Activated CD4-positive, alpha-beta memory T cell treated with anti-CD3 and anti-CD28 coated beads for 36 hours (primary cell): Measurements from ENCODE around the gene ZBTB8A. TPM values are rescaled to one million over a fixed set of nuclear protein-coding genes. Genes with fewer than 3 reads are reported as not detected.
"Not testable (repeated sequence)": the region's sequence is repeated elsewhere in the genome, so short reads cannot be mapped to it uniquely, and the experiment has no call there.

Source experiments
- CTCF ChIA-PET: fragments of 350-600 bp; sonication (Branson Sonifier 250); formaldehyde crosslinking; loops from one replicate; lab custom pipeline; 2021; ENCODE audit warnings: antibody characterized with exemption, inconsistent platforms; lab: Charles Lee
- POLR2A ChIA-PET: fragments of 350-600 bp; sonication (Branson Sonifier 250); formaldehyde crosslinking; loops from one replicate; lab custom pipeline; 2021; ENCODE audit warnings: antibody characterized with exemption; lab: Charles Lee
- DNase-seq: peaks from one replicate; pipeline ENCODE4 v3.0.0-alpha.2; 2020
- H3K27ac Mint-ChIP-seq: one replicate; pipeline ENCODE4 v1.8.0; 2021; ENCODE audit warnings: mixed read lengths
- H3K27me3 Mint-ChIP-seq: one replicate; pipeline ENCODE4 v1.8.0; 2021; ENCODE audit warnings: mixed read lengths
- H3K36me3 Mint-ChIP-seq: one replicate; pipeline ENCODE4 v1.8.0; 2021; ENCODE audit warnings: mixed read lengths
- H3K4me1 Mint-ChIP-seq: one replicate; pipeline ENCODE4 v1.8.0; 2021; ENCODE audit warnings: low read depth, mixed read lengths
- H3K4me3 Mint-ChIP-seq: one replicate; pipeline ENCODE4 v1.8.0; 2021; ENCODE audit warnings: mild to moderate bottlenecking, mixed read lengths
- H3K9me3 Mint-ChIP-seq: one replicate; pipeline ENCODE4 v1.8.0; 2021; ENCODE audit warnings: mixed read lengths
- intact Hi-C: fragments of 100-400 bp; cut with micrococcal nuclease; formaldehyde crosslinking; loops from one replicate; pipeline ENCODE4 v1.15.1; 2023
- total RNA-seq, 2 experiments: library from RNA; stranded (reverse); gene quantifications; one replicate each; pipeline ENCODE4 v1.2.3, GENCODE V29; 2021

ZBTB8A gene
- total RNA-seq, 2 experiments from 2014 or later, result 0.27 to 0.33 TPM

DNA sequence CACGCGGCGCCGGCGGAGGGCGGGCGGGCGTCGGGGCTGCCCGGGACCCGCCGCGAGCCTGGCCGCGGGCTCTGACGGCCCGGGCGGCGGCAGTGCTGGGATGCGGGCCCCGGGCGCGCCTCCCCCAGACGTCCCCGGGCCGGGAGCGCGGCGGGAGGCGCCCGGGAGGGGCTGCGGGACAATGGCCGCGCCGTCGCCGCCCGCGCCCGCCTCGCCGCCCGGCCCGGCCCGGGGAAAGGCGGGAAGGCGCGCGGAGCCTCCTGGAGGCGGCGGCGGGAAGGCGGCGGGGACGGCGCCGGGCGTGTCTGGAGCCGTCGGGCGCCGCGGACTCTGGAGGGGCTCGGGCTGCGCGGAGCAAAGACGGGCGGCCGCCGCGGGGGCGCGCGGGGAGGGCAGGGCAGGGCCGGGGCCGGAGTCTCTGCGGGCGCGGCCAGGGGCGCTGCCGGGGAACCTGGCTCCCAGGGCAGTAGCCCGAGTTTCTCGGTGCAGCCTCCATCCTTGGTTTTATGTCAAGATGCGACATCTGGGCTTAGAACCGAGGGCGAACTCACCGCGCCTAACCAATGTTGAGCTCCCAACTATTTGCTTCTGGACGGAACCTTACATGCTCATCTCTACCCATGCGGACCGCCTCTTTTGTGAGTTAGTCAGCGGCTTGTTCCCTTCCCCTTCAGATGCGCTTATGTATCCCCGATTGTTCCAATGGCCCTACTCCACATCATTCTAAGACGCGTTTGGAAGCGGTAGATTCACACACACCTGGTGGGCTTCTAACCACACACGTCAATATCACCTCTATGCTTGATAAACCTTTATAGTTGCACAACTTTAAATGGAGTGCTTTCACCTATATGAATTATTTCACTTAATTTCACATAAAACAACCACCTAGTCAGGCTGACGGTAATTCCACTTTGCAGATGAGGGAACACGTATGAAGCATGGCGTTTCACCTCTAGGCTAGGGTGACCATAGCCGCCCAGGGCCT, 651 bp downstream of the ZBTB8A start:
- CTCF ChIA-PET, result interaction anchor here (0.6 to 0.7 kb wide), 2 partner anchors 19 to 168 kb away, joined by 3 to 4 read pairs; no protein-coding TSS in a partner anchor
- no peaks in the 10 kb centered on the region for H3K9me3 Mint-ChIP-seq
- H3K4me3 Mint-ChIP-seq, result peak overlapping the region; percentile 76
- no peaks in the 10 kb centered on the region for H3K36me3 Mint-ChIP-seq
- no peak for DNase-seq
- no peak overlapping the region for H3K27ac Mint-ChIP-seq
- peaks cover 54% of the 10 kb centered on the region for H3K27me3 Mint-ChIP-seq
- POLR2A ChIA-PET, result no interaction called here
- H3K4me1 Mint-ChIP-seq, result peaks cover 8% of the 10 kb centered on the region
- intact Hi-C loops, result no loop called here

- Mint-ChIP-seq H3K4me3 (peak overlapping the region; percentile 76), H3K36me3 (no peaks in the 10 kb centered on the region), H3K27me3 (peaks cover 49% of the 10 kb centered on the region), H3K4me1 (peaks cover 8% of the 10 kb centered on the region), H3K27ac (no peak overlapping the region), H3K9me3 (no peaks in the 10 kb centered on the region)
- DNase-seq, result no peak
- ChIA-PET CTCF (interaction anchor here (0.6 to 0.7 kb wide), 3 partner anchors 20 to 168 kb away, joined by 3 to 4 read pairs (median 3); no protein-coding TSS in a partner anchor), POLR2A (no interaction called here)
- intact Hi-C loops, result no loop called here
Observed at GRCh38 chr1:32540605-32541004, 1.4 kb downstream of the ZBTB8A start.

- no peak for DNase-seq
- no peak overlapping the region for H3K4me3 Mint-ChIP-seq
- ChIA-PET POLR2A (no interaction called here), CTCF (interaction anchor here (0.6 to 1.0 kb wide), 2 partner anchors 46 to 80 kb away, joined by 3 read pairs; no protein-coding TSS in a partner anchor)
- no peaks in the 10 kb centered on the region for H3K36me3 Mint-ChIP-seq
- H3K9me3 Mint-ChIP-seq, result no peaks in the 10 kb centered on the region
- H3K4me1 Mint-ChIP-seq, result peaks cover 8% of the 10 kb centered on the region
- H3K27ac Mint-ChIP-seq, result no peak overlapping the region
- H3K27me3 Mint-ChIP-seq, result peaks cover 52% of the 10 kb centered on the region
- intact Hi-C loops, result no loop called here
Observed at GRCh38 chr1:32541064-32541566, 1.9 kb downstream of the ZBTB8A start.

- Mint-ChIP-seq H3K9me3 (no peaks in the 10 kb centered on the region), H3K27me3 (peaks cover 18% of the 10 kb centered on the region), H3K27ac (no peak overlapping the region), H3K4me3 (no peak overlapping the region), H3K36me3 (no peaks in the 10 kb centered on the region), H3K4me1 (no peaks in the 10 kb centered on the region)
- DNase-seq, result no peak
- ChIA-PET CTCF (no interaction called here), POLR2A (no interaction called here)
- intact Hi-C loops, result no loop called here
Observed at GRCh38 chr1:32546611-32547010, 7.4 kb downstream of the ZBTB8A start.

DNA sequence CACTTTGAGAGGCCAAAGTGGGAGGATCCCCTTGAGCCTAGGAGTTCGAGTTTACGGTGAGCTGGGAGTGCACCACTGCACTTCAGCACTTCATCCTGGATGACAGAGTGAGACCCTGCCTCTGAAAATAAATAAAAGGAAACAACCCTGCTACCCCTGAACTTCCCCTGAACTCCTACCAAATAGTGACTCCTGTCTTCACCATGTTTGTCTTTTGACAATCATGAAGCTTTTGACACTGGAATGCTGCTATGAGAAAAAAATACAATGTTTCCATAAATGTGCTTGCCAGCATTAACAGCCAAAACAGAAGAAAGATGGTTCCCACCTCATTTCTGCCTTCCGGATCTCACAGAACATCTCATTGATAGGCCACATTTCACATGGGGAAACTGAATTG, 10.4 kb downstream of the ZBTB8A start:
- Mint-ChIP-seq H3K9me3 (no peaks in the 10 kb centered on the region), H3K27me3 (peaks cover 7% of the 10 kb centered on the region), H3K4me3 (no peak overlapping the region), H3K4me1 (no peaks in the 10 kb centered on the region), H3K27ac (no peak overlapping the region), H3K36me3 (no peaks in the 10 kb centered on the region)
- ChIA-PET CTCF (no interaction called here), POLR2A (no interaction called here)
- no peak for DNase-seq
- intact Hi-C loops, result no loop called here

DNA sequence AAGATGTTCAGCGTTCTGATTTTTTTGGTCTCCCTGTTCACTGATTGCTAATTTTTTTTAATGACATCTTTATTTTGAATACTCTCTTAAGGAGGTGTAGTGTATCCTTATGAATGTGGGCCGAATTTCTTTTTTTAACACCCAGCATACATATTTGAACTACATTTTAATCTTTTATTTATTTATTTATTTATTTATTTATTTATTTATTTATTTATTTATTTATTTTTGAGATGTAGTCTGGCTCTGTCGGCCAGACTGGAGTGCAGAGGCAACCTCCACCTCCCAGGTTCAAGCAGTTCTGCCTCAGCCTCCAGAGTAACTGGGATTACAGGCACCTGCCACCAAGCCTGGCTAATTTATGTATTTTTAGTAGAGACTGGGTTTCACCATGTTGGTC, 15.1 kb downstream of the ZBTB8A start:
- H3K27ac Mint-ChIP-seq, result no peak overlapping the region
- ChIA-PET CTCF (no interaction called here), POLR2A (no interaction called here)
- H3K9me3 Mint-ChIP-seq, result no peaks in the 10 kb centered on the region
- no peaks in the 10 kb centered on the region for H3K36me3 Mint-ChIP-seq
- intact Hi-C loops, result no loop called here
- H3K4me3 Mint-ChIP-seq, result no peak overlapping the region
- DNase-seq, result no peak
- no peaks in the 10 kb centered on the region for H3K4me1 Mint-ChIP-seq
- no peaks in the 10 kb centered on the region for H3K27me3 Mint-ChIP-seq

GRCh38 chr1:32557035-32557434, 17.8 kb downstream of the ZBTB8A start:
- POLR2A ChIA-PET, result not testable (repeated sequence)

DNA sequence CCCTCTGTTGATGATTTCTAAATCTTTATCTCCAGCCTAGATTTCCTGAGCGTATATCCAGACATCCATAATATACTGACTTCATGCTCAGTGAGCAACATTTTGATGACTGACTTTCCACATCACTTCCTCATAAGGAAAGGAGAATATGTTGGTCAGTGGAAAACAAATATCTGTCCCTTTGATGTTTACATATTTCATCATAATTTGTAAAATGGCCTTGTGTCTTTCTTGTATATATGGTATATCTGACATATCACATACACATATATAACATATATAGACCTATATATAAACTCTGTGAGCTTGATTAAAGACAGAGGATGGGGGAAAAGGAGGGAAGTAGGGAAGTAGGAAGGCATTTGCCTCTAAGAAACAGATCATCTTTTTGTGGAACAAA, 18.6 kb downstream of the ZBTB8A start:
- Mint-ChIP-seq H3K4me1 (no peaks in the 10 kb centered on the region), H3K9me3 (no peaks in the 10 kb centered on the region), H3K27me3 (peaks cover 2% of the 10 kb centered on the region), H3K27ac (no peak overlapping the region), H3K36me3 (no peaks in the 10 kb centered on the region), H3K4me3 (no peak overlapping the region)
- CTCF ChIA-PET, result no interaction called here
- DNase-seq, result no peak
- intact Hi-C loops, result no loop called here
- POLR2A ChIA-PET, result no interaction called here

More at GRCh38 chr1:32557035-32557434, 17.8 kb downstream of the ZBTB8A start:
- intact Hi-C loops, H3K27ac Mint-ChIP-seq, H3K9me3 Mint-ChIP-seq, H3K27me3 Mint-ChIP-seq, CTCF ChIA-PET, DNase-seq, H3K4me1 Mint-ChIP-seq, H3K36me3 Mint-ChIP-seq, H3K4me3 Mint-ChIP-seq: not testable (repeated sequence)

DNA sequence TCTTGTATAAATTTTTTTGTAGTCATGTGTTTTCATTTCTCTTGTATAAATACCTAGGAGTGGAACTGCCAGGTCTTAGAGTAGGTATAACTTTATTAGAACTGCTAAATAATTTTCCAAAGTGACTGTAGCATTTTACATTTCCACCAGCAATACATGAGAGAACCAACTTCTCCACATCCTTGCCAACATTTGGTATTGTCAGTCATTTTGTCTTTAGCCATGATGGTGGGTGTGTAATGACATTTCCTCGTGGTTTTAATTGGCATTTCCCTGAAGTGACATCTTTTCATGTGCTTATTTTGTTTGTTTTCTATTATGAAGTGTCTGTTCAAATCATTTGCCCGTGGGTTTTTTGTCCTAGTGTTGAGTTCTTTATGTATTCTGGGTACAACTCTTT, 29.7 kb downstream of the ZBTB8A start:
- H3K9me3 Mint-ChIP-seq, result no peaks in the 10 kb centered on the region
- no peak overlapping the region for H3K27ac Mint-ChIP-seq
- POLR2A ChIA-PET, result no interaction called here
- intact Hi-C loops, result no loop called here
- no peaks in the 10 kb centered on the region for H3K36me3 Mint-ChIP-seq
- no peak for DNase-seq
- CTCF ChIA-PET, result no interaction called here
- H3K27me3 Mint-ChIP-seq, result no peaks in the 10 kb centered on the region
- H3K4me1 Mint-ChIP-seq, result no peaks in the 10 kb centered on the region
- H3K4me3 Mint-ChIP-seq, result no peak overlapping the region

DNA sequence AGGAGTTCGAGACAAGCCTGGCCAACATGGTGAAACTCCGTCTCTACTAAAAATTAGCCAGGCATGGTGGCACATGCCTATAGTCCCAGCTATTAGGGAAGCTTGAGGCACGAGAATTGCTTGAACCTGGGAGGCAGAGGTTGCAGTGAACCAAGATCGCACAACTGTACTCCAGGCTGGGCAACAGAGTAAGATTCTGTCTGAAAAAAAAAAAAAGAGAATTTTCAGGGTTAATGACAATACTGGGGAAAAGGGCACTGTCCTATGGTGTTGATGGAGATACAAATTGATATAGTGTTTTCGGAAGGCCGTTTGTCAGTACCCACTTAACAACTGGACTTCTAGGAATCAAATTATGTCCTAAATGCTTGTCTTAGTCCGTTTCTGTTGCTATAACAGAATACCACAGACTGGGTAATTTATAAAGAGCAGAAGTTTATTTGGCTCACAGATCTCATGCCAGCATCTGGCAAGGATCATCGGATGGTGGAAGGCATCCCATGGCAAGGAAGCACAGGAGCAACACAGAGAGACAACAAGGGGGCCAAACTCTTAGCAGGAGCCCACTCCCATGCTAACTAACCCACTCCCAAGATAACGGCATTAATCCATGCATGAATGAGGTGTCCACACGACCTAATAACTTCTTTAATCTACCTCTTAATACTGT, 41.3 kb downstream of the ZBTB8A start:
- ChIA-PET CTCF (interaction anchor here (0.7 kb wide), 1 partner anchor 181 kb away, joined by 3 read pairs; no protein-coding TSS in a partner anchor), POLR2A (no interaction called here)
- H3K4me1 Mint-ChIP-seq, result no peaks in the 10 kb centered on the region
- no peaks in the 10 kb centered on the region for H3K9me3 Mint-ChIP-seq
- H3K36me3 Mint-ChIP-seq, result no peaks in the 10 kb centered on the region
- DNase-seq, result no peak
- no peak overlapping the region for H3K4me3 Mint-ChIP-seq
- intact Hi-C loops, result no loop called here
- no peak overlapping the region for H3K27ac Mint-ChIP-seq
- H3K27me3 Mint-ChIP-seq, result no peaks in the 10 kb centered on the region

DNA sequence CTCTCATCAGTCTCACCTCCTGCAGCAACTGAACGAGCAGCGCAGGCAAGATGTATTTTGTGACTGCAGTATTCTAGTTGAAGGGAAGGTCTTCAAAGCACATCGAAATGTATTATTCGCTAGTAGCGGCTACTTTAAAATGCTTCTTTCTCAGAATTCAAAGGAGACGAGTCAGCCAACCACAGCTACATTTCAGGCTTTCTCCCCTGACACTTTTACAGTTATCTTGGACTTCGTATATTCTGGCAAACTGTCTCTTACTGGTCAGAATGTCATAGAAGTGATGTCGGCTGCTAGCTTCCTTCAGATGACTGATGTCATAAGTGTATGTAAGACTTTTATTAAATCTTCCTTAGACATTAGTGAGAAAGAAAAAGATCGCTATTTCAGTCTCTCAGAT, 53.7 kb downstream of the ZBTB8A start:
- Mint-ChIP-seq H3K27me3 (no peaks in the 10 kb centered on the region), H3K4me3 (no peak overlapping the region), H3K27ac (no peak overlapping the region), H3K9me3 (no peaks in the 10 kb centered on the region), H3K4me1 (no peaks in the 10 kb centered on the region), H3K36me3 (no peaks in the 10 kb centered on the region)
- no peak for DNase-seq
- intact Hi-C loops, result no loop called here
- POLR2A ChIA-PET, result no interaction called here
- CTCF ChIA-PET, result no interaction called here

DNA sequence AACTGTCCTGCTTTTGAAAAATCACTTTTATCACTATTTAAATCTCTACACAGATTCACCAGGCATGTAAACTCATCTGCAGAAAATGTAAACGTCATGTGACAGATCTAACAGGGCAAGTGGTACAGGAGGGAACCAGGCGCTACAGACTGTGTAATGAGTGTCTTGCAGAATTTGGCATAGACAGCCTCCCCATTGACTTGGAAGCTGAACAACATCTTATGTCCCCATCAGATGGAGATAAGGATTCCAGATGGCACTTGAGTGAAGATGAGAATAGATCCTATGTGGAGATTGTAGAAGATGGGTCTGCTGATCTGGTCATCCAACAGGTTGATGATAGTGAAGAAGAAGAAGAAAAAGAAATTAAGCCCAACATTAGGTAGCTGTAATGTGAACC, 60.8 kb downstream of the ZBTB8A start:
- Mint-ChIP-seq H3K27ac (no peak overlapping the region), H3K9me3 (no peaks in the 10 kb centered on the region), H3K36me3 (no peaks in the 10 kb centered on the region), H3K27me3 (no peaks in the 10 kb centered on the region), H3K4me1 (no peaks in the 10 kb centered on the region), H3K4me3 (no peak overlapping the region)
- no peak for DNase-seq
- intact Hi-C loops, result no loop called here
- POLR2A ChIA-PET, result no interaction called here
- CTCF ChIA-PET, result no interaction called here
